CD14-positive monocyte (primary cell): ENCODE data around the gene SFT2D3. TPM values are rescaled to one million over a fixed set of nuclear protein-coding genes. Genes with fewer than 3 reads are reported as not detected.
A peak's percentile ranks its signal among the peaks of the same experiment; 100 is the strongest.

Source experiments
- DNase-seq, 3 donors: peaks; one replicate each; pipeline ENCODE4 v3.0.0-alpha.2; 2011 to 2022
- H2AFZ ChIP-seq: 2 replicates; pipeline ENCODE4 v1.6.0; 2012; ENCODE audit warnings: mild to moderate bottlenecking, low read depth, low read length, inconsistent platforms; ENCODE audit not compliant: insufficient read depth, poor library complexity, severe bottlenecking
- H3K27ac ChIP-seq, 2 donors: 1 replicate in 1 of 2; 2 replicates in 1 of 2; pipeline ENCODE4 v1.5.1; 2012 to 2013; ENCODE audit warnings: low read length in 2 of 2, control low read depth in 1 of 2, inconsistent platforms in 1 of 2, low read depth in 1 of 2, mild to moderate bottlenecking in 1 of 2
- H3K27me3 ChIP-seq, 2 donors: one replicate each; pipeline versions ENCODE4 v1.6.0 to v1.6.1; 2011 to 2013; ENCODE audit warnings: low read length in 2 of 2; ENCODE audit not compliant: control insufficient read depth in 2 of 2, insufficient read depth in 2 of 2
- H3K36me3 ChIP-seq, 2 donors: replicated peaks in 1 of 2; 1 replicate in 1 of 2; 2 replicates in 1 of 2; pipeline versions ENCODE4 v1.5.1 to v1.6.1; 2012 to 2013; ENCODE audit warnings: low read length in 2 of 2, control low read depth in 1 of 2, inconsistent platforms in 1 of 2, mild to moderate bottlenecking in 1 of 2; ENCODE audit not compliant: insufficient read depth in 2 of 2, control insufficient read depth in 1 of 2
- H3K4me1 ChIP-seq, 2 donors: 1 replicate in 1 of 2; 2 replicates in 1 of 2; pipeline versions ENCODE4 v1.5.1 to v1.6.1; 2012 to 2013; ENCODE audit warnings: low read length in 2 of 2, control low read depth in 1 of 2, inconsistent platforms in 1 of 2, mild to moderate bottlenecking in 1 of 2, moderate library complexity in 1 of 2; ENCODE audit not compliant: insufficient read depth in 2 of 2, control insufficient read depth in 1 of 2
- H3K4me2 ChIP-seq: replicated peaks from 2 replicates; pipeline ENCODE3; 2012; ENCODE audit warnings: low read length, moderate library complexity, mild to moderate bottlenecking; ENCODE audit not compliant: poor library complexity, severe bottlenecking; ENCODE audit errors: extremely low read depth
- H3K4me3 ChIP-seq, 3 experiments: fragments of 200-600 bp in 1 of 3; sonication (generic) in 1 of 3; replicated peaks in 1 of 3; 1 replicate in 2 of 3; 2 replicates in 1 of 3; pipeline ENCODE4 v1.5.1; 2011 to 2013; ENCODE audit warnings: low read length in 3 of 3, mild to moderate bottlenecking in 3 of 3, control low read depth in 2 of 3, low read depth in 2 of 3, inconsistent platforms in 1 of 3, moderate library complexity in 1 of 3
- H3K79me2 ChIP-seq: 2 replicates; pipeline ENCODE4 v1.6.0; 2012; ENCODE audit warnings: mild to moderate bottlenecking, control low read depth, inconsistent platforms, low read length, moderate library complexity; ENCODE audit not compliant: insufficient read depth
- H3K9ac ChIP-seq: 2 replicates; pipeline ENCODE4 v1.6.0; 2017; ENCODE audit warnings: low read length, mild to moderate bottlenecking; ENCODE audit not compliant: insufficient read depth, poor library complexity, severe bottlenecking
- H3K9me3 ChIP-seq, 2 donors: replicated peaks in 1 of 2; 1 replicate in 1 of 2; 2 replicates in 1 of 2; pipeline versions ENCODE4 v1.5.1 to v1.6.1; 2012 to 2013; ENCODE audit warnings: low read length in 2 of 2, control low read depth in 1 of 2; ENCODE audit not compliant: control insufficient read depth in 1 of 2, insufficient read depth in 1 of 2
- H4K20me1 ChIP-seq: 2 replicates; pipeline ENCODE4 v1.6.0; 2012; ENCODE audit warnings: mild to moderate bottlenecking, low read length, control low read depth, moderate library complexity; ENCODE audit not compliant: insufficient read depth
- H3K27ac Mint-ChIP-seq, 7 donors: one replicate each; pipeline ENCODE4 v1.8.0; 2020; ENCODE audit warnings: mild to moderate bottlenecking in 7 of 7, mixed read lengths in 7 of 7, moderate library complexity in 6 of 7, inconsistent platforms in 2 of 7
- H3K27me3 Mint-ChIP-seq, 3 donors: one replicate each; pipeline ENCODE4 v1.8.0; 2021 to 2022; ENCODE audit warnings: low read depth in 3 of 3, mild to moderate bottlenecking in 3 of 3, mixed read lengths in 3 of 3, moderate library complexity in 3 of 3, inconsistent platforms in 1 of 3
- H3K36me3 Mint-ChIP-seq, 2 donors: one replicate each; pipeline ENCODE4 v1.8.0; 2020; ENCODE audit warnings: mixed read lengths in 2 of 2, inconsistent platforms in 1 of 2, mild to moderate bottlenecking in 1 of 2
- H3K4me1 Mint-ChIP-seq: one replicate; pipeline ENCODE4 v1.8.0; 2020; ENCODE audit warnings: mild to moderate bottlenecking, mixed read lengths
- H3K4me3 Mint-ChIP-seq, 2 donors: one replicate each; pipeline ENCODE4 v1.8.0; 2020; ENCODE audit warnings: mild to moderate bottlenecking in 2 of 2, mixed read lengths in 2 of 2, moderate library complexity in 1 of 2
- H3K9me3 Mint-ChIP-seq, 7 donors: one replicate each; pipeline ENCODE4 v1.8.0; 2020 to 2022; ENCODE audit warnings: mixed read lengths in 7 of 7, mild to moderate bottlenecking in 6 of 7, moderate library complexity in 6 of 7, inconsistent platforms in 2 of 7
- CTCF ChIP-seq: fragments of 200-600 bp; IDR thresholded peaks from one replicate; pipeline ENCODE4 v1.8.0; 2022; ENCODE audit warnings: antibody characterized with exemption, mild to moderate bottlenecking
- WGBS: methylation state at CpG from one replicate; pipeline ENCODE4 v1.1.5; 2013; ENCODE audit warnings: missing lambda C conversion rate; ENCODE audit not compliant: insufficient coverage; 5-methylcytosine and 5-hydroxymethylcytosine counted together
- intact Hi-C, 2 donors: fragments of 100-400 bp; cut with micrococcal nuclease; formaldehyde crosslinking; loops; one replicate each; pipeline versions ENCODE4 v1.15.0 to v1.15.1; 2023
- polyA plus RNA-seq, 3 donors: library from polyadenylated mRNA; depleted of rRNA in 1 of 3; unstranded in 2 of 3; stranded (reverse) in 1 of 3; fragments of 300-500 nt in 2 of 3; fragments of >200 nt in 1 of 3; fragmentation: Illumina TruSeq in 2 of 3; gene quantifications; 1 replicate in 2 of 3; 2 replicates in 1 of 3; pipeline ENCODE4 v1.2.3, GENCODE V29; 2012 to 2021

SFT2D3 gene
- polyA plus RNA-seq, 3 donors: 3.8 to 4.9 TPM; not detected in 1

GRCh38 chr2:127701651-127702394, 526 bp downstream of the SFT2D3 start:
- Mint-ChIP-seq H3K27ac (peak overlapping the region; percentile 92 to 99 (median 95)), H3K27me3 (peaks cover 0 to 2% (median 1%) of the 10 kb centered on the region in 3 donors), H3K4me3 (peak overlapping the region; percentile 79 to 89), H3K9me3 (no peaks in the 10 kb centered on the region), H3K4me1 (peaks cover 40% of the 10 kb centered on the region), H3K36me3 (peaks cover 20 to 28% of the 10 kb centered on the region in 2 donors)
- H2AFZ ChIP-seq: no peak overlapping the region
- peak; percentile 90 to 93 (median 92) for DNase-seq
- peak overlapping the region; percentile 46 to 75 (median 52) for H3K4me3 ChIP-seq
- H3K27ac ChIP-seq: peak overlapping the region; percentile 96 to 100
- TF ChIP-seq CTCF: peak; percentile 38
- H3K79me2 ChIP-seq: peaks cover 34% of the 10 kb centered on the region
- no peaks in the 10 kb centered on the region for H3K27me3 ChIP-seq
- H4K20me1 ChIP-seq: peaks cover 28% of the 10 kb centered on the region
- under 1% methylated on average over 108 of the region's 108 CpGs for WGBS
- intact Hi-C loops: loop anchor here (10.0 kb wide), 1 partner anchor 177 kb away; the partner anchor contains the start of gene IWS1 (in 2 of the 2)
- H3K9ac ChIP-seq: peak overlapping the region; percentile 97
- peak overlapping the region; percentile 76 for H3K4me2 ChIP-seq
- peaks cover 8 to 14% of the 10 kb centered on the region in 2 donors for H3K36me3 ChIP-seq
- no peaks in the 10 kb centered on the region for H3K9me3 ChIP-seq
- peaks cover 42% of the 10 kb centered on the region in 2 donors for H3K4me1 ChIP-seq

GRCh38 chr2:127702395-127703009, 1.2 kb downstream of the SFT2D3 start:
- peaks cover 8 to 19% of the 10 kb centered on the region in 2 donors for H3K36me3 ChIP-seq
- Mint-ChIP-seq H3K4me3 (peak overlapping the region; percentile 76 to 89), H3K4me1 (peaks cover 40% of the 10 kb centered on the region), H3K9me3 (no peaks in the 10 kb centered on the region), H3K36me3 (peaks cover 23 to 29% of the 10 kb centered on the region in 2 donors), H3K27ac (peak overlapping the region; percentile 87 to 98 (median 92)), H3K27me3 (peaks cover 0 to 2% (median 1%) of the 10 kb centered on the region in 3 donors)
- peak overlapping the region; percentile 76 for H3K4me2 ChIP-seq
- H3K4me1 ChIP-seq: peaks cover 42% of the 10 kb centered on the region in 2 donors
- peak overlapping the region; percentile 96 to 100 for H3K27ac ChIP-seq
- peaks cover 34% of the 10 kb centered on the region for H3K79me2 ChIP-seq
- peak; percentile 2 for TF ChIP-seq CTCF
- H4K20me1 ChIP-seq: peaks cover 28% of the 10 kb centered on the region
- intact Hi-C loops: loop anchor here (10.0 kb wide), 1 partner anchor 178 kb away; the partner anchor contains the start of gene IWS1 (in 2 of the 2)
- no peak for DNase-seq
- H3K9me3 ChIP-seq: no peaks in the 10 kb centered on the region
- peak overlapping the region; percentile 97 for H3K9ac ChIP-seq
- peak overlapping the region; percentile 46 to 75 (median 52) for H3K4me3 ChIP-seq
- H2AFZ ChIP-seq: no peak overlapping the region
- WGBS: 54% methylated on average over 11 of the region's 19 CpGs
- H3K27me3 ChIP-seq: no peaks in the 10 kb centered on the region
